PC-3 (cell line): ENCODE measurements around the gene GTF2H4. TPM values are rescaled to one million over a fixed set of nuclear protein-coding genes. Genes with fewer than 3 reads are reported as not detected.

ENCODE experiments used
- ATAC-seq: fragments of 200-7000 bp; cut with Tn5 transposase; 2 replicates; pipeline ENCODE4 v1.9.1; 2020; ENCODE audit warnings: mild to moderate bottlenecking, moderate library complexity
- BruUV-seq: library from RNA; stranded (reverse); fragments of 400-500 nt; replicated peaks from 2 replicates; lab custom pipeline; 2021; lab: Mats Ljungman, UMichigan
- CTCF ChIA-PET: fragments of 300-600 bp; sonication (Branson Sonifier 250); formaldehyde crosslinking; loops from one replicate; lab custom pipeline; 2022; ENCODE audit warnings: antibody characterized with exemption; lab: Charles Lee
- POLR2A ChIA-PET: fragments of 300-600 bp; sonication (Branson Sonifier 250); formaldehyde crosslinking; loops from one replicate; lab custom pipeline; 2022; ENCODE audit warnings: antibody characterized with exemption; ENCODE audit not compliant: unreplicated experiment; lab: Charles Lee
- DNase-seq: peaks from one replicate; pipeline ENCODE4 v3.0.0-alpha.2; 2015
- H2AFZ ChIP-seq: fragments of 300-600 bp; sonication (generic); 2 replicates; pipeline ENCODE4 v1.6.0; 2016; ENCODE audit warnings: antibody characterized with exemption, low read length
- H3F3A ChIP-seq: fragments of 300-600 bp; sonication (generic); one replicate; pipeline ENCODE4 v1.6.0; 2017; ENCODE audit warnings: antibody characterized with exemption, low read length, control low read depth, mild to moderate bottlenecking; ENCODE audit not compliant: unreplicated experiment
- H3K27ac ChIP-seq: fragments of 300-600 bp; sonication (generic); 2 replicates; pipeline ENCODE4 v1.5.1; 2016; ENCODE audit warnings: mild to moderate bottlenecking, low read length
- H3K27me3 ChIP-seq: fragments of 300-600 bp; sonication (generic); 2 replicates; pipeline ENCODE4 v1.6.1; 2016; ENCODE audit warnings: low read length, mixed read lengths
- H3K36me3 ChIP-seq: fragments of 300-600 bp; sonication (generic); 2 replicates; pipeline ENCODE4 v1.6.1; 2016; ENCODE audit warnings: low read depth, mixed run types, low read length, mixed read lengths
- H3K4me1 ChIP-seq: fragments of 300-600 bp; sonication (generic); 2 replicates; pipeline ENCODE4 v1.5.1; 2016; ENCODE audit warnings: low read length; ENCODE audit not compliant: insufficient read depth
- H3K4me2 ChIP-seq: fragments of 300-600 bp; sonication (generic); 2 replicates; pipeline ENCODE4 v1.6.0; 2016; ENCODE audit warnings: low read length
- H3K4me3 ChIP-seq: fragments of 300-600 bp; sonication (generic); 2 replicates; pipeline ENCODE4 v1.5.1; 2016; ENCODE audit warnings: mild to moderate bottlenecking, low read length, mixed read lengths
- H3K79me2 ChIP-seq: fragments of 300-600 bp; sonication (generic); 2 replicates; pipeline ENCODE4 v1.6.1; 2017; ENCODE audit warnings: low read length, mixed read lengths
- H3K9ac ChIP-seq: fragments of 300-600 bp; sonication (generic); 2 replicates; pipeline ENCODE4 v1.6.0; 2016; ENCODE audit warnings: mild to moderate bottlenecking, low read length
- H3K9me2 ChIP-seq: fragments of 300-600 bp; sonication (generic); replicated peaks from 2 replicates; pipeline ENCODE4 v1.6.1; 2016; ENCODE audit warnings: mixed run types, low read length, mixed read lengths
- H3K9me3 ChIP-seq: fragments of 300-600 bp; sonication (generic); 2 replicates; pipeline ENCODE4 v1.6.1; 2016; ENCODE audit warnings: low read length, mixed read lengths
- H4K20me1 ChIP-seq: fragments of 300-600 bp; sonication (generic); 2 replicates; pipeline ENCODE4 v1.6.1; 2016; ENCODE audit warnings: low read length, mixed read lengths
- CTCF ChIP-seq: fragments of 300-600 bp; sonication (generic); conservative IDR thresholded peaks from 2 replicates; pipeline ENCODE4 v1.5.1; 2017; ENCODE audit warnings: antibody characterized with exemption, low read depth, mild to moderate bottlenecking, low read length
- EZH2 ChIP-seq: fragments of 300-600 bp; sonication (generic); IDR thresholded peaks from one replicate; pipeline ENCODE4 v1.6.1; 2017; ENCODE audit warnings: antibody characterized with exemption, mild to moderate bottlenecking, low read length; ENCODE audit not compliant: unreplicated experiment
- EZH2phosphoT487 ChIP-seq: fragments of 300-600 bp; sonication (generic); IDR thresholded peaks from 2 replicates; pipeline ENCODE4 v1.6.1; 2018; ENCODE audit warnings: mild to moderate bottlenecking, antibody characterized with exemption, low read length, borderline replicate concordance
- intact Hi-C: fragments of 100-400 bp; cut with micrococcal nuclease; formaldehyde crosslinking; loops from 2 replicates; pipeline ENCODE4 v1.9.0; 2023
- total RNA-seq: library from RNA; depleted of rRNA; stranded (reverse); fragments of >200 nt; gene quantifications from 2 replicates; pipeline ENCODE4 v1.2.3, GENCODE V29; 2014

Gene GTF2H4
- total RNA-seq, 1 experiment from 2014 or later: 28.7 TPM

DNA sequence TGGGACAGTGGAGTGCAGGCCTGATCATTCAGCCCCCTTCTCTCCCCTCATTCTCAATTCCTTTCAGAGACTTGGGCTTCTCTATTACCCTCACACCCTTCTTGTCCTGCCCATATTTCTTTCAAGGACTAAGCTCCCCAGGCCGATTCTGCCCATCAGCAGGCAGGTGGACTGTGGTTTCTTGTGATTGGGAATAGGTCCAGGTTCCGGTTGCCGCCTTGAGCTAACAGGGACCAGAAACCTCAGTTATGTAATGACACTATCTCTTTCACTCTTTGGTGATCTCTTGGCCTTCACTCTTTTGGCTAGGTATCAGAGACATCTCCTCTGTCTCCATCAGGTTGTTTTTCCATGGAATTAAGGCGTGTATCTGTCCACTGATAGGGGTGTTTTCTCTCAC lies 39.2 kb downstream of the GTF2H4 start:
- H3K9ac ChIP-seq: no peak overlapping the region
- no peaks in the 10 kb centered on the region for H3K79me2 ChIP-seq
- H3K4me2 ChIP-seq: no peak overlapping the region
- H4K20me1 ChIP-seq: no peaks in the 10 kb centered on the region
- no peak for DNase-seq
- CTCF ChIA-PET: no interaction called here
- H2AFZ ChIP-seq: no peak overlapping the region
- ATAC-seq: no peak
- TF ChIP-seq EZH2: no peak
- BruUV-seq: no TSS peak
- POLR2A ChIA-PET: no interaction called here
- peaks cover 8% of the 10 kb centered on the region; the same call in 1 of the 2 replicates for H3K4me1 ChIP-seq
- no peaks in the 10 kb centered on the region for H3K9me3 ChIP-seq
- H3K27ac ChIP-seq: no peak overlapping the region
- H3K9me2 ChIP-seq: no peaks in the 10 kb centered on the region
- no peaks in the 10 kb centered on the region for H3K36me3 ChIP-seq
- H3K27me3 ChIP-seq: no peaks in the 10 kb centered on the region
- no peaks in the 10 kb centered on the region for H3F3A ChIP-seq
- intact Hi-C loops: no loop called here
- H3K4me3 ChIP-seq: no peak overlapping the region

GRCh38 chr6:30948811-30949210 lies 40.8 kb downstream of the GTF2H4 start:
- H3K79me2 ChIP-seq: no peaks in the 10 kb centered on the region
- DNase-seq: no peak
- no TSS peak for BruUV-seq
- H3K4me1 ChIP-seq: no peaks in the 10 kb centered on the region
- POLR2A ChIA-PET: no interaction called here
- no peak overlapping the region for H3K4me2 ChIP-seq
- no peak for ATAC-seq
- no peak overlapping the region for H3K4me3 ChIP-seq
- no peaks in the 10 kb centered on the region for H4K20me1 ChIP-seq
- H3K9me2 ChIP-seq: no peaks in the 10 kb centered on the region
- no peaks in the 10 kb centered on the region for H3K9me3 ChIP-seq
- no peaks in the 10 kb centered on the region for H3K27me3 ChIP-seq
- intact Hi-C loops: no loop called here
- CTCF ChIA-PET: interaction anchor here (1.0 kb wide), 1 partner anchor 122 kb away, joined by 3 read pairs; no protein-coding TSS in a partner anchor
- no peaks in the 10 kb centered on the region for H3K36me3 ChIP-seq
- no peak overlapping the region for H2AFZ ChIP-seq
- no peak overlapping the region for H3K27ac ChIP-seq
- no peaks in the 10 kb centered on the region for H3F3A ChIP-seq
- no peak overlapping the region for H3K9ac ChIP-seq
- no peak for TF ChIP-seq EZH2
- no peak for TF ChIP-seq EZH2phosphoT487
- no peak for TF ChIP-seq CTCF

DNA sequence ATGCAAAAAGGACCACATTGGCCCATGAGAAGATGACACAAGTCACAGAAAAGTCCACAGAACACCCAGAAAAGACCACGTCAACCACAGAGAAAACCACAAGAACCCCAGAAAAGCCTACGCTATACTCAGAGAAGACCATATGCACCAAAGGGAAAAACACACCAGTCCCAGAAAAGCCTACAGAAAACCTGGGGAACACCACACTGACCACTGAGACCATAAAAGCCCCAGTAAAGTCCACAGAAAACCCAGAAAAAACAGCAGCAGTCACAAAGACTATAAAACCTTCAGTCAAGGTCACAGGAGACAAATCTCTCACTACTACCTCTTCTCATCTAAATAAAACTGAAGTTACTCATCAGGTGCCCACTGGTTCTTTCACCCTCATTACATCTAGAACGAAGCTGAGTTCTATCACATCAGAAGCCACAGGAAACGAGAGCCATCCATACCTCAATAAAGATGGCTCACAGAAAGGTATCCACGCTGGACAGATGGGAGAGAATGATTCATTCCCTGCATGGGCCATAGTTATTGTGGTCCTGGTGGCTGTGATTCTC lies 44.0 kb downstream of the GTF2H4 start:
- no peaks in the 10 kb centered on the region for H4K20me1 ChIP-seq
- no TSS peak for BruUV-seq
- no peak overlapping the region for H3K4me2 ChIP-seq
- TF ChIP-seq CTCF: no peak
- TF ChIP-seq EZH2phosphoT487: no peak
- no peak for TF ChIP-seq EZH2
- no peaks in the 10 kb centered on the region for H3K9me2 ChIP-seq
- H3K9me3 ChIP-seq: no peaks in the 10 kb centered on the region
- H2AFZ ChIP-seq: no peak overlapping the region
- no peaks in the 10 kb centered on the region for H3K36me3 ChIP-seq
- ChIA-PET POLR2A (no interaction called here), CTCF (no interaction called here)
- no peak overlapping the region for H3K4me3 ChIP-seq
- no peaks in the 10 kb centered on the region for H3K27me3 ChIP-seq
- intact Hi-C loops: no loop called here
- no peak overlapping the region for H3K9ac ChIP-seq
- DNase-seq (no peak), ATAC-seq (no peak)
- H3K79me2 ChIP-seq: no peaks in the 10 kb centered on the region
- no peak overlapping the region for H3K27ac ChIP-seq
- H3F3A ChIP-seq: no peaks in the 10 kb centered on the region
- peaks cover 17% of the 10 kb centered on the region for H3K4me1 ChIP-seq
